OCI-LY1 (cell line): ENCODE measurements around the gene ODF2L.

Experiments used
- H2AFZ ChIP-seq: fragments of 200-600 bp; sonication (generic), shearing (Covaris generic); 2 replicates; pipeline ENCODE4 v1.6.0; 2014; ENCODE audit warnings: antibody characterized with exemption, mild to moderate bottlenecking, low read length
- H3F3A ChIP-seq: fragments of 200-600 bp; sonication (generic), shearing (Covaris generic); 2 replicates; pipeline ENCODE4 v1.6.0; 2014; ENCODE audit warnings: mild to moderate bottlenecking, antibody characterized with exemption, low read length, moderate library complexity; ENCODE audit not compliant: insufficient read depth
- H3K27ac ChIP-seq: fragments of 200-600 bp; sonication (generic); 2 replicates; pipeline ENCODE4 v1.5.1; 2014; ENCODE audit warnings: low read length, mixed run types, mild to moderate bottlenecking, low read depth; ENCODE audit not compliant: poor library complexity, severe bottlenecking
- H3K27me3 ChIP-seq: fragments of 200-600 bp; sonication (generic); 2 replicates; pipeline ENCODE4 v1.6.0; 2014; ENCODE audit warnings: antibody characterized with exemption, mild to moderate bottlenecking, low read length, moderate library complexity; ENCODE audit not compliant: insufficient read depth
- H3K36me3 ChIP-seq: fragments of 200-600 bp; sonication (generic); 2 replicates; pipeline ENCODE4 v1.6.1; 2014; ENCODE audit warnings: mild to moderate bottlenecking, antibody characterized with exemption, low read length, moderate library complexity, mixed read lengths; ENCODE audit not compliant: insufficient read depth
- H3K4me1 ChIP-seq: fragments of 200-600 bp; sonication (generic); 2 replicates; pipeline ENCODE4 v1.5.1; 2014; ENCODE audit warnings: mild to moderate bottlenecking, low read length, moderate library complexity; ENCODE audit not compliant: insufficient read depth, severe bottlenecking
- H3K4me2 ChIP-seq: fragments of 200-600 bp; sonication (generic), shearing (Covaris generic); 2 replicates; pipeline ENCODE4 v1.6.1; 2014; ENCODE audit warnings: low read length
- H3K4me3 ChIP-seq: fragments of 200-600 bp; sonication (generic); 2 replicates; pipeline ENCODE4 v1.5.1; 2014; ENCODE audit warnings: low read length, low read depth, mild to moderate bottlenecking, mixed read lengths; ENCODE audit not compliant: poor library complexity, severe bottlenecking
- H3K79me2 ChIP-seq: fragments of 200-600 bp; shearing (Covaris generic); 2 replicates; pipeline ENCODE4 v1.6.1; 2016; ENCODE audit warnings: mixed run types, low read length, mixed read lengths; ENCODE audit not compliant: insufficient read depth
- H3K9ac ChIP-seq: fragments of 200-600 bp; sonication (generic), shearing (Covaris generic); 2 replicates; pipeline ENCODE4 v1.6.1; 2014; ENCODE audit warnings: mild to moderate bottlenecking, low read length, mixed read lengths
- H3K9me2 ChIP-seq: fragments of 200-600 bp; sonication (generic), shearing (Covaris generic); 2 replicates; pipeline ENCODE4 v1.6.1; 2014; ENCODE audit warnings: low read depth, mild to moderate bottlenecking, low read length, mixed read lengths
- H3K9me3 ChIP-seq: fragments of 200-600 bp; shearing (Covaris generic); 2 replicates; pipeline ENCODE4 v1.6.1; 2014; ENCODE audit warnings: low read length, mixed read lengths
- H4K20me1 ChIP-seq: fragments of 200-600 bp; sonication (generic), shearing (Covaris generic); 2 replicates; pipeline ENCODE4 v1.6.0; 2016; ENCODE audit warnings: mild to moderate bottlenecking, low read length; ENCODE audit not compliant: insufficient read depth
- EZH2 ChIP-seq: fragments of 200-600 bp; sonication (generic), shearing (Covaris generic); IDR thresholded peaks from 2 replicates; pipeline ENCODE4 v1.8.0; 2017; ENCODE audit warnings: borderline replicate concordance, mixed run types, mild to moderate bottlenecking, antibody characterized with exemption, low read length, moderate library complexity, mixed read lengths
- TF ChIP-seq, protein P1 (sequence below): fragments of 200-600 bp; sonication (generic), shearing (Covaris generic); IDR thresholded peaks from 2 replicates; pipeline ENCODE4 v1.5.1; 2017; ENCODE audit warnings: mild to moderate bottlenecking, antibody characterized with exemption, low read length, moderate library complexity, mixed read lengths

ODF2L gene

DNA sequence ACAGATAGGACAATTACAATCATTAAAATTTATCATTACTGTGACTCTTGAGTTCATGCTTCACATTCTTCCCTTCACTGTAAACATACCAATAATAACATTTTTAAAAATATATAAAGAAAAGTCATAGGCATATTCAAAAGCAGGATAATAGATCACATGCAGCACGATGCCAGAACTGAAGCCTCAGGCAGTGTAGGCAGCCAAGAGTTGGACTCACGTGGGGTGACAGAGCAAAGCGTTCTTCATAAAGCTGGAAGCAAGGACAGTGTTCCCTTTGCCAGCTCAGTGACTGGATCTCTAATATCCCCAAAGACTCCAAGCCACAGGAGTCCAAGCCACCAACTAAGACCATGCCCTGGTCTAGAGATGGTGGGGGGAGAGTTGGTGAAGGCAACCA lies 77.7 kb downstream of the ODF2L start:
- H3K79me2 ChIP-seq = no peaks in the 10 kb centered on the region
- H3K9me3 ChIP-seq = no peaks in the 10 kb centered on the region
- no peak overlapping the region for H3K27ac ChIP-seq
- H2AFZ ChIP-seq = no peak overlapping the region
- no peaks in the 10 kb centered on the region for H3K4me1 ChIP-seq
- H3K36me3 ChIP-seq = no peaks in the 10 kb centered on the region
- no peaks in the 10 kb centered on the region for H3K27me3 ChIP-seq
- no peak overlapping the region for H3K4me3 ChIP-seq
- H3K9me2 ChIP-seq = no peaks in the 10 kb centered on the region
- no peak overlapping the region for H3K4me2 ChIP-seq
- no peaks in the 10 kb centered on the region for H3F3A ChIP-seq
- TF ChIP-seq EZH2 = no peak
- no peaks in the 10 kb centered on the region for H4K20me1 ChIP-seq
- no peak overlapping the region for H3K9ac ChIP-seq

DNA sequence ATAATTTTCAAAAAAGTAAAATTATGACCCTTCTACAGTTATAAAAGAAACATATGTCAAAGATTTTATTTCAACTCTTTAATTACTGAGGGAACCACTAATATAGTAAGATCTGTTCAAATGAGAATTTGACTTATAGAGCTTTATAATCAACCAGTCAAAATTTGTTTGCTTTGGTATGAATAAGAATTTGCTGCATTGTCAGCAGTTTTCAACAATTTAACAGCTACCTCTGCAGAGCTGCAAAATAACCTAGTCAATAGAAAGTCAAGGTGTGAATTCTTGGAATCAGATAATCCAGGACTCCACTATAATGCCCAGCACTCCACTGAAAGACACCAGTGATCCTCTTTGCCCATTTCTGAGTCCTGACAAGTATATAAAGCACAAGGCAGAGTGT lies 78.2 kb downstream of the ODF2L start:
- no peaks in the 10 kb centered on the region for H3K9me2 ChIP-seq
- no peak overlapping the region for H2AFZ ChIP-seq
- H3K9ac ChIP-seq = no peak overlapping the region
- H3K27me3 ChIP-seq = no peaks in the 10 kb centered on the region
- H4K20me1 ChIP-seq = no peaks in the 10 kb centered on the region
- TF ChIP-seq, protein P1, sequence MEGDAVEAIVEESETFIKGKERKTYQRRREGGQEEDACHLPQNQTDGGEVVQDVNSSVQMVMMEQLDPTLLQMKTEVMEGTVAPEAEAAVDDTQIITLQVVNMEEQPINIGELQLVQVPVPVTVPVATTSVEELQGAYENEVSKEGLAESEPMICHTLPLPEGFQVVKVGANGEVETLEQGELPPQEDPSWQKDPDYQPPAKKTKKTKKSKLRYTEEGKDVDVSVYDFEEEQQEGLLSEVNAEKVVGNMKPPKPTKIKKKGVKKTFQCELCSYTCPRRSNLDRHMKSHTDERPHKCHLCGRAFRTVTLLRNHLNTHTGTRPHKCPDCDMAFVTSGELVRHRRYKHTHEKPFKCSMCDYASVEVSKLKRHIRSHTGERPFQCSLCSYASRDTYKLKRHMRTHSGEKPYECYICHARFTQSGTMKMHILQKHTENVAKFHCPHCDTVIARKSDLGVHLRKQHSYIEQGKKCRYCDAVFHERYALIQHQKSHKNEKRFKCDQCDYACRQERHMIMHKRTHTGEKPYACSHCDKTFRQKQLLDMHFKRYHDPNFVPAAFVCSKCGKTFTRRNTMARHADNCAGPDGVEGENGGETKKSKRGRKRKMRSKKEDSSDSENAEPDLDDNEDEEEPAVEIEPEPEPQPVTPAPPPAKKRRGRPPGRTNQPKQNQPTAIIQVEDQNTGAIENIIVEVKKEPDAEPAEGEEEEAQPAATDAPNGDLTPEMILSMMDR = no peak
- no peak for TF ChIP-seq EZH2
- H3K4me2 ChIP-seq = no peak overlapping the region
- no peak overlapping the region for H3K27ac ChIP-seq
- H3K79me2 ChIP-seq = no peaks in the 10 kb centered on the region
- no peaks in the 10 kb centered on the region for H3K36me3 ChIP-seq
- H3K9me3 ChIP-seq = no peaks in the 10 kb centered on the region
- H3F3A ChIP-seq = no peaks in the 10 kb centered on the region
- no peak overlapping the region for H3K4me3 ChIP-seq
- no peaks in the 10 kb centered on the region for H3K4me1 ChIP-seq

DNA sequence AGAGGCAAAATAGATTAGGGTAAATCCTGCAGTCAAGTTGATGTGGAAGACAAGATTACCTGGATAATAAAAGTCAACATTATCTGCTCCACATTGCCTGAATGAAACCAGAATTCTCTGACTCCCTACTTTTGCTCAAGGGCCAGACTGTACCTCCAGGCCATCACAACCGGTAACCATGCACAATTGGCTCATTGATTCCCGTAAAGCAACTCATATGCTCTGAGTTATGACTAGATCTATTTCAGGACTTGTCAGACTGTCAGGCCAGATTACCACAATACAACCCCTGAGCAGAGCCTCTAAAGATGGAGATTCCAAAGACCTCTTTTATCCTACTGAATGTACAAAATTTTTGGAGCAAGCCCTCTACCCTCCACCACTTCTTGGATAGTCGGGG lies 90.4 kb downstream of the ODF2L start:
- H3K9me2 ChIP-seq = no peaks in the 10 kb centered on the region
- H3K4me3 ChIP-seq = no peak overlapping the region
- H3K27ac ChIP-seq = no peak overlapping the region
- H3K9me3 ChIP-seq = no peaks in the 10 kb centered on the region
- H3K36me3 ChIP-seq = no peaks in the 10 kb centered on the region
- H3K9ac ChIP-seq = no peak overlapping the region
- no peaks in the 10 kb centered on the region for H3F3A ChIP-seq
- H2AFZ ChIP-seq = no peak overlapping the region
- no peaks in the 10 kb centered on the region for H3K4me1 ChIP-seq
- no peaks in the 10 kb centered on the region for H3K79me2 ChIP-seq
- no peak overlapping the region for H3K4me2 ChIP-seq
- TF ChIP-seq, protein P1 = no peak
- no peak for TF ChIP-seq EZH2
- H3K27me3 ChIP-seq = no peaks in the 10 kb centered on the region
- H4K20me1 ChIP-seq = no peaks in the 10 kb centered on the region

DNA sequence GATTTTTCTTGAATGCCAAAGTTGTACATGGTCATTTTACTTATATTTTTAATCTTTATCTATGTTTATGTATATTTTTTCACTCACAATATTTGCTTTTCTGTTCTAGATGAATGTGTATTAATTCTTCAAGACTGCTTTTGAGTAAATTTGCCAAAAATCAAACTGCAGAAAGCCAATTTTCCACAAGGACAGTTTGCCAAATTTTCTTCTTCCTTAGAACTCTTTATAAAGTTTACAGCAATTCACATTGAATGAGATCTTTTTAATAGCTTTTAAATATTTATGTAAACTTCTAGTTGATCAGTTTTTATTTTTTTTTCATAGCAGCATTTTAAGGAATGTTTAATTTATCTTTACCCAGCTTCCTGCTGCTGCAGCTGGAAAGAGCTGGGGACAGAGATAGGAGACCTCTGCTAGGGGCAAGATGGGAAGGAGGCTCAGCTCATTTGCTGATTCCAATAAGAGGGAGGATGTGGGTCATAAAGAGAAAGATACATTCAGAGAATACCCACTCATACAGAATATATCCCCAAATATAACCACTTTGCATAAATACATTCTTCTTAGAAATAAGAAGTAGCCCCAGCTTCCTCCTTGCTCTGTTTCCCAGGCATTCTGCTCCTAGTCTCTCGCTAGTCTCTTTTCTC lies 93.0 kb downstream of the ODF2L start:
- Histone ChIP-seq H3K9me2 (no peaks in the 10 kb centered on the region), H4K20me1 (no peaks in the 10 kb centered on the region), H3K79me2 (no peaks in the 10 kb centered on the region), H2AFZ (no peak overlapping the region), H3K9ac (no peak overlapping the region), H3K36me3 (no peaks in the 10 kb centered on the region), H3K4me3 (no peak overlapping the region), H3K9me3 (no peaks in the 10 kb centered on the region), H3K27ac (no peak overlapping the region), H3F3A (no peaks in the 10 kb centered on the region), H3K4me1 (no peaks in the 10 kb centered on the region), H3K27me3 (no peaks in the 10 kb centered on the region), H3K4me2 (no peak overlapping the region)
- no peak for TF ChIP-seq EZH2
- TF ChIP-seq, protein P1 = no peak
